Activated T-cell treated with anti-CD3 and anti-CD28 coated beads, Interleukin-2, amount 50 U/mL, for 4 hours (primary cell): Measurements from ENCODE around the gene SIGLEC9. TPM values are rescaled to one million over a fixed set of nuclear protein-coding genes. Genes with fewer than 3 reads are reported as not detected.

Experiments
- ATAC-seq, 2 donors: fragments of 200-7000 bp; cut with Tn5 transposase; one replicate each; pipeline ENCODE4 v1.10.0; 2021
- DNase-seq: peaks from one replicate; pipeline ENCODE4 v3.0.0-alpha.2; 2020
- H3K27me3 Mint-ChIP-seq: one replicate; pipeline ENCODE4 v1.8.0; 2021; ENCODE audit warnings: low read depth, mixed read lengths
- H3K36me3 Mint-ChIP-seq: one replicate; pipeline ENCODE4 v1.8.0; 2022; ENCODE audit warnings: mixed read lengths; ENCODE audit not compliant: insufficient read depth
- H3K4me1 Mint-ChIP-seq: one replicate; pipeline ENCODE4 v1.8.0; 2021; ENCODE audit warnings: low read depth, mixed read lengths
- H3K4me3 Mint-ChIP-seq: one replicate; pipeline ENCODE4 v1.8.0; 2021; ENCODE audit warnings: mild to moderate bottlenecking, moderate library complexity, mixed read lengths
- H3K9me3 Mint-ChIP-seq: one replicate; pipeline ENCODE4 v1.8.0; 2021; ENCODE audit warnings: mixed read lengths
- total RNA-seq, 3 donors: library from RNA; stranded (reverse); gene quantifications; one replicate each; pipeline ENCODE4 v1.2.1, GENCODE V29; 2021

SIGLEC9 gene
- total RNA-seq, 3 donors from 2014 or later: 0.22 to 0.43 (median 0.37) TPM

DNA sequence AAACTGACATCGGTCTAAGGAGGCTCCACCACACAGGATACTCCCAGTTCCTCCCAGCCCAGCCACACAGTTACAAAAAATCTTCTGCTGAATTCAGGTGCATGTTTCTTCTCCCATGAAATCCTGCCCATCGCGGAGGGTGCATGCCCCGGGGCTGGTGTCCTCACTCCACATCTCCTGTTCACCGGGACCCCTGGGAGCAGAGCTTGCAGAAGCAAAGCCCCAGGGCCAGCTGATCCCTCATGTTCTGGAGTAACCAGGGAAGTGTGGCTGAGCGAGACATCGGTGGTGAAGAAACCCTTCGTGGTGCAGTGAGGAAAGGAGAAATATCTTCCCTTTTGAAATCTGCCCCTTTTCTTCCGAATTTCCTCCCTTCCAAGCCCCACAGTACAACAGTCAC lies 904 bp upstream of the SIGLEC9 start:
- no peaks in the 10 kb centered on the region for H3K27me3 Mint-ChIP-seq
- H3K4me3 Mint-ChIP-seq: peak overlapping the region; percentile 49
- no peaks in the 10 kb centered on the region for H3K36me3 Mint-ChIP-seq
- no peaks in the 10 kb centered on the region for H3K9me3 Mint-ChIP-seq
- ATAC-seq (no peak), DNase-seq (no peak)
- peaks cover 75% of the 10 kb centered on the region for H3K4me1 Mint-ChIP-seq

DNA sequence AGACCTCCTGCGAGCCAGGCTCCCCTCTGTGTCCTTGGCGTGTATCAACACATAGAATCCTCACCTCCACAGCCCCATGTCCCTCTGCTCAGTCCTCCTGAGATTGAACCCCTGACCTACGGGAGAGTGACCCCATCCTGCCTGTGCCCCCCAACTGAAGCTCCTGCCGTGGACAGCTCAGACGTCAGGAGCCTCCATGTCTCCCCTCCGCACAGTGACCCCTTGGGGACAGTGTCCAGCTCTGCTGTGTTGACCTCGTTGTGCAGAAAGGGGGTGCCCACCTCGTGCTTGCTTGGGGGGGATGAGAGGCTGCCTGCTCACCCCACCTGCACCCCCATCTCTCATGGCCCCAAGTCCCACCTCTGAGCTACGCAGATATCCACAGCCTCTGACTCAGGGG lies 490 bp upstream of the SIGLEC9 start:
- H3K9me3 Mint-ChIP-seq: no peaks in the 10 kb centered on the region
- ATAC-seq: no peak
- H3K4me3 Mint-ChIP-seq: peak overlapping the region; percentile 49
- H3K4me1 Mint-ChIP-seq: peaks cover 74% of the 10 kb centered on the region
- H3K36me3 Mint-ChIP-seq: no peaks in the 10 kb centered on the region
- no peaks in the 10 kb centered on the region for H3K27me3 Mint-ChIP-seq
- DNase-seq: no peak

DNA sequence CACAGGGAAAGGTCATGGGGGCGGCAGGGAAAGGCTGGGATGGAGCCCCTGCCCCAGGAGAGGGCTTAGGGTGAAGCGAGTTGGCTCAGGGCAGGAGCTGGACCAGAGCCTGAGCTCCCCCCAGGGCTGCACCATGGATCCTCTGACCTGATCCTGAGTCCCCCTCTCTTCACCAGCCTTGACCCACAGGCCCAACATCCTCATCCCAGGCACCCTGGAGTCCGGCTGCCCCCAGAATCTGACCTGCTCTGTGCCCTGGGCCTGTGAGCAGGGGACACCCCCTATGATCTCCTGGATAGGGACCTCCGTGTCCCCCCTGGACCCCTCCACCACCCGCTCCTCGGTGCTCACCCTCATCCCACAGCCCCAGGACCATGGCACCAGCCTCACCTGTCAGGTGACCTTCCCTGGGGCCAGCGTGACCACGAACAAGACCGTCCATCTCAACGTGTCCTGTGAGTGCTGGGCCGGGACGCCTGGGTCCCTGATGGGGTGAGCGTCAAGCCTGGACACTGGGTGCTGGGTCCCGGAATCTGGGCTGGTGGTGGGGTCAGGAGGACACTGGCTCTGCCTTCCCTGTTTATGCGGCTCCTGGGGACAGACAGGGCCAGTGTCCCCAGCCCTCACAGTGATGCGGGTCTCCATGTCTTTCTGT lies 842 bp downstream of the SIGLEC9 start:
- peaks cover 85% of the 10 kb centered on the region for H3K4me1 Mint-ChIP-seq
- DNase-seq (no peak), ATAC-seq (no peak)
- H3K4me3 Mint-ChIP-seq: peak overlapping the region; percentile 54
- H3K9me3 Mint-ChIP-seq: no peaks in the 10 kb centered on the region
- H3K36me3 Mint-ChIP-seq: no peaks in the 10 kb centered on the region
- H3K27me3 Mint-ChIP-seq: peaks cover under 1% of the 10 kb centered on the region

DNA sequence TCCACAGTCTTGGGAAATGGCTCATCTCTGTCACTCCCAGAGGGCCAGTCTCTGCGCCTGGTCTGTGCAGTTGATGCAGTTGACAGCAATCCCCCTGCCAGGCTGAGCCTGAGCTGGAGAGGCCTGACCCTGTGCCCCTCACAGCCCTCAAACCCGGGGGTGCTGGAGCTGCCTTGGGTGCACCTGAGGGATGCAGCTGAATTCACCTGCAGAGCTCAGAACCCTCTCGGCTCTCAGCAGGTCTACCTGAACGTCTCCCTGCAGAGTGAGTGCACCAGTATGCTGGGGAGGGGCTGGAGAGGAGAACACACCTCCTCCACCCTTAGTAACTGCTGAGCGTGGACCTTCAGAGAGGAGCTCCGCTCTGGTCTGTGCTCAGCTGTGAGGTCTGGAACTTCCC lies 2.3 kb downstream of the SIGLEC9 start:
- ATAC-seq (no peak), DNase-seq (no peak)
- Mint-ChIP-seq H3K27me3 (peaks cover 4% of the 10 kb centered on the region), H3K36me3 (no peaks in the 10 kb centered on the region), H3K4me1 (peaks cover 87% of the 10 kb centered on the region), H3K9me3 (no peaks in the 10 kb centered on the region), H3K4me3 (peak overlapping the region; percentile 11)

DNA sequence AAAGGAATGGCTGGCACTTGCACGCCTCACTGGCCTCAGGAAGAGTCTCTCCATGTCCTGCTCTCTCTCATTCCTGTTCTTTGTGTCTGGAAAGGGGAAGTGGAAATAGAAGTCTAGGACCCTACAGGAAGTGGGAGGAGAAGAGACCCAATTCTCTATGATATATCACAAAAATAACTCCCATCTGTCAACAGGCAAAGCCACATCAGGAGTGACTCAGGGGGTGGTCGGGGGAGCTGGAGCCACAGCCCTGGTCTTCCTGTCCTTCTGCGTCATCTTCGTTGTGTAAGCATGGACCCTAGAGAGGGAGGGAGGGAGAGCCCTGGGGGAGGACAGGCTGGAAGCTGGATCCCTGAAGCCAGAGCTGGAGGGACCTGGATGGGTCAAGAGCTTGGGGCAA lies 3.0 kb downstream of the SIGLEC9 start:
- no peak for DNase-seq
- ATAC-seq: peak; percentile 26 to 28
- H3K9me3 Mint-ChIP-seq: no peaks in the 10 kb centered on the region
- peaks cover 4% of the 10 kb centered on the region for H3K27me3 Mint-ChIP-seq
- H3K4me1 Mint-ChIP-seq: peaks cover 86% of the 10 kb centered on the region
- no peak overlapping the region for H3K4me3 Mint-ChIP-seq
- H3K36me3 Mint-ChIP-seq: no peaks in the 10 kb centered on the region

DNA sequence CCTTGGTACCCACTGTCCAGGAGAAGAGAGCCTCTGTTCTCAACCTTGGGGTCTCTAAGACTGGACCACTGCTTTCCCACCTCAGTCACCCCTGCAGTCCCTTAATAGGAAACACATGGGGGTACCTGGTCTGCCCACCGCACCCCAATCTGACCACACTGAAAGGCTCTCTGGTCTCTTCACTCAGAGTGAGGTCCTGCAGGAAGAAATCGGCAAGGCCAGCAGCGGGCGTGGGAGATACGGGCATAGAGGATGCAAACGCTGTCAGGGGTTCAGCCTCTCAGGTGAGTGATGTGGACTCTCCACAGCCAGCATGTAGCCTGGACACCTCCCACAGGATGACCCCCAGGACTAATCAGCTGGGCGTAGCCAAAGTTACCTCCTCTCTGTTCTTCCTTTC lies 3.5 kb downstream of the SIGLEC9 start:
- peaks cover 82% of the 10 kb centered on the region for H3K4me1 Mint-ChIP-seq
- no peak for DNase-seq

DNA sequence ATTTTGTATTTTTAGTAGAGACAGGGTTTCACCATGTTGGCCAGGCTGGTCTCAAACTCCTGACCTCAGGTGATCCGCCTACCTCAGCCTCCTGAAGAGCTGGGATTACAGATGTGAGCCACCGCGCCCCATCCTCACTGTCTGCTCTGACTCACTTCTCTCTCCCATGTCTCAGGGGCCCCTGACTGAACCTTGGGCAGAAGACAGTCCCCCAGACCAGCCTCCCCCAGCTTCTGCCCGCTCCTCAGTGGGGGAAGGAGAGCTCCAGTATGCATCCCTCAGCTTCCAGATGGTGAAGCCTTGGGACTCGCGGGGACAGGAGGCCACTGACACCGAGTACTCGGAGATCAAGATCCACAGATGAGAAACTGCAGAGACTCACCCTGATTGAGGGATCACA lies 5.0 kb downstream of the SIGLEC9 start:
- DNase-seq: no peak
- Mint-ChIP-seq H3K4me1 (peaks cover 67% of the 10 kb centered on the region), H3K27me3 (peaks cover 4% of the 10 kb centered on the region), H3K36me3 (no peaks in the 10 kb centered on the region), H3K9me3 (no peaks in the 10 kb centered on the region), H3K4me3 (no peak overlapping the region)
- ATAC-seq: no peak

More for the DNA sequence above, 3.5 kb downstream of the SIGLEC9 start:
- H3K9me3 Mint-ChIP-seq: no peaks in the 10 kb centered on the region
- H3K4me3 Mint-ChIP-seq: peak overlapping the region; percentile 37
- H3K36me3 Mint-ChIP-seq: no peaks in the 10 kb centered on the region
- ATAC-seq: no peak
- peaks cover 4% of the 10 kb centered on the region for H3K27me3 Mint-ChIP-seq

DNA sequence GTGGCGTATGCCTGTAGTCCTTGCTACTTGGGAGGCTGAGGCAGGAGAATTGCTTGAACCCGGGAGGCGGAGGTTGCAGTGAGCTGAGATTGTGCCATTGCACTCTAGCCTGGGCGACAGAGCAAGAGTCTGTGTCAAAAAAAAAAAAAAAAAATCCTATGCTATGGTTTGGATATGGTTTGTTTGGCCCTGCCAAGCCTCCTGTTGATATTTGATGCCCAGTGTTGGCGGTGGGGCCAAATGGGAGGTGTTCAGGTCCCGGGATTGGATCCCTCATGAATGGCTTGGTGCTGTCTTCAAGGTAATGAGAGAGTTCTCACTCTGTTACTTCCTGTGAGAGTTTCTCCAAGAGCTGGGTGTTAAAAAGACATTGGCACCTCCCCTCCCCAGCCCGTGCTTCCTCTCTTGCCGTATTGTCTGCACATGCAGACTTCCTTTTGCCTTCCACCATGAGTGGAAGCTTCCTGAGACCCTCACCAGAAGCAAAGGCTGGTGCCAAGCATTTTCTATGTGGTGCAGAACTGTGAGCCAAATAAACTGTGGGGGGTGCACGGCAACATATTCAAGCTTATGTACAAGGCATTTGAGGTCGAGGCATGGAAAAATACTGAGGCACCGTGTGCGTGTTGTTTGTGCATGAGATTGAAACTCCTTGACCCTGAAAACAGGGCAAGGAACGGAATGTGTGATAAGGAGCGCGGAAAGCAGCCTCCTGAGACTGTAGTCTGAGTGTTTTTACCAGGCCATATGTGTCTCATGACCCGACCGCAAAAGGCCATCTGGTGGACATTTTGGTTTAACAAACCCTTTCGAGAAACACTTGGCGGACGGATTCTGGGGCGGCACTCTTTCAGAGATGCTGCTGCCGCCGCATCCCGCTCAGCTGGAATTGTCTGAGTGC lies 7.3 kb downstream of the SIGLEC9 start:
- Mint-ChIP-seq H3K36me3 (no peaks in the 10 kb centered on the region), H3K9me3 (no peaks in the 10 kb centered on the region), H3K4me3 (peak overlapping the region; percentile 59), H3K4me1 (peaks cover 60% of the 10 kb centered on the region), H3K27me3 (peaks cover 4% of the 10 kb centered on the region)
- ATAC-seq (peak; percentile 42 to 47), DNase-seq (no peak)

DNA sequence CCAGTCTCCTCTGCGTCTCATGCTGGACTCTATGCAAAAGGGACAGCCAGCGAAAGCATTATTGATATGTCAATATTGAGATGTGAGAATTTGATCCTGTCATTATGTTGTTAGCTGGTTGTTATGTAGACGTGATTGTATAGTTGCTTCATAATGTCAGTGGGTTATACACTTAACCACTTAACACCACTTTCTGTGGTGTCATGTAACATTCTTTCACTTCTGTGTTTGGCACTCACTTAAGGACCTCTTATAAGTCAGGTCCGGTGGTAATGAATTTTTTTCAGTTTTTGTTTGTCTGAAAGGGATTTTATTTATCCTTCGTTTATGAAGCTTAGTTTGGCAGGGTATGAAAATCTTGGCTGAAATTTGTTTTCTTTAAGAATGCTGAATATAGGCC lies 10.3 kb downstream of the SIGLEC9 start:
- H3K9me3 Mint-ChIP-seq: no peaks in the 10 kb centered on the region
- peaks cover 47% of the 10 kb centered on the region for H3K4me1 Mint-ChIP-seq
- no peaks in the 10 kb centered on the region for H3K36me3 Mint-ChIP-seq
- no peak overlapping the region for H3K4me3 Mint-ChIP-seq
- peaks cover 4% of the 10 kb centered on the region for H3K27me3 Mint-ChIP-seq
- no peak for ATAC-seq
- no peak for DNase-seq

DNA sequence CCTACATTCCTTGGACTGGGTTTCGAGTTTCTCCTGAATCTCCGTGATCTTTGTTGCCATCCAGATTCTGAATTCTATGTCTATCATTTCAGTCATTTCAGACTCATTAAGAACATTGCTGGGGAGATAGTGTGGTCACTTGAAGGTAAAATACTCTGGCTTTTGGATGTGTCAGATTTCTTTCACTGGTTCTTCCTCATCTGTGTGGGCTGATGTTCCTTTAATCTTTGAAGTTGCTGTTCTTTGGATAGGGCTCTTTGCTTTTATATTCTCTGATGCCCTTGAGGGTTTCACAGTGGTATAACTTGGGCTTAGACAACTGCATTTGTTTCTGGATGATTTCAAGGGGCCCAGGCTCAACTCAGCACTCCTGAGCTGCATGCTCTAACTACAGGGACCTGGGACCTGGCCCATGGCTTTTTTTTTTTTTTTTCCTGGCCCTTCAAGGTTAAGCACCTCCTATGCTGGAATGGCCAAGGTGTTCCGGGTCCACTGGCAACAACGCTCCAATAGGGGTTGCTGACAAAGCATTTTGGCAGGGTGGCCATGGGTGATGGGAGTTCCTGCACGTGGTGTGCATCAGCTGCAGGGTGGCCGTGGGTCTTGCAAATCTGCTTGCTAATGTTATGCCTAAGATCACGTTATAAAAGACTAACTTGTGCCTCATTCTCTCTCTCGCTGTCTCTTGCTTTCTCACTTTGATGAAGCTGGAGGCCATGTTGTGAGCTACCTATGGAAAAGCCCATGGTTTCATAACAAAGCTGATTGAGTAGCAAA lies 11.5 kb downstream of the SIGLEC9 start:
- H3K4me3 Mint-ChIP-seq: no peak overlapping the region
- DNase-seq (no peak), ATAC-seq (no peak)
- H3K4me1 Mint-ChIP-seq: peaks cover 36% of the 10 kb centered on the region
- H3K36me3 Mint-ChIP-seq: no peaks in the 10 kb centered on the region
- H3K27me3 Mint-ChIP-seq: peaks cover 5% of the 10 kb centered on the region
- H3K9me3 Mint-ChIP-seq: no peaks in the 10 kb centered on the region

DNA sequence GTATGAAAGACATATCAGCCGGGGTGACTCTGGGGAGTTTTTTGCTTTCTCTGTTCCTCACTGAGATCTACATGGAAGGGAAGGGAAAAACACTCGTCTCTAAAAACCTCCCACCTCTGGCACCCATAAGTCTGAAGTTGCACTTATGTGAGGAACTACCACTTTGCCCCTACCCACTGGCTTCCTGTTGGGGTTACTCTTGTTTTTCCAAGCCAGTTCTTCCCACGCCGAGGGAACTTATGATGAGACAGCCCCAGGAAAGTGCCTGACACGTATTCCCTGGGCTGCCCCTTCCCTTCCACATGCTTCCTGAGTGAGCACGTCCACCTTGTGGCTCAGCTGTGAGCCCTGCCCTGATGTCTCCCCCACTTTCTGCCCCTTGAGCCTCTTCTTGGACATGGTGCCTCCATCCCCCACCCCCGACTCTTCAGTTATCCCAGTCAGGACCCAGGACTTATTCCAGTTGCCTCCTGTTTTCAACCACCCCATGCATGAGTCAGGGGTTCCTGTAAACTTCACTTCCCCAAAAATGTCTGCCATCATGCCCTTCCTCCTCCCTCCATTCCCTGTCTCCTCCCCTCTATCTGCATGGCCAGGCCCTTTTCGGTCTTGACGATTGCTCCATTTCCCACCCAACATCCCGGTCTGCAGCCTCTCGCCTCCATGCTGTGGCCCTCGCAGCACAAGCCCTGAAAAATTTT lies 12.3 kb downstream of the SIGLEC9 start:
- no peak for ATAC-seq
- DNase-seq: no peak
- Mint-ChIP-seq H3K9me3 (no peaks in the 10 kb centered on the region), H3K36me3 (no peaks in the 10 kb centered on the region), H3K27me3 (peaks cover 5% of the 10 kb centered on the region), H3K4me1 (peaks cover 30% of the 10 kb centered on the region), H3K4me3 (no peak overlapping the region)

DNA sequence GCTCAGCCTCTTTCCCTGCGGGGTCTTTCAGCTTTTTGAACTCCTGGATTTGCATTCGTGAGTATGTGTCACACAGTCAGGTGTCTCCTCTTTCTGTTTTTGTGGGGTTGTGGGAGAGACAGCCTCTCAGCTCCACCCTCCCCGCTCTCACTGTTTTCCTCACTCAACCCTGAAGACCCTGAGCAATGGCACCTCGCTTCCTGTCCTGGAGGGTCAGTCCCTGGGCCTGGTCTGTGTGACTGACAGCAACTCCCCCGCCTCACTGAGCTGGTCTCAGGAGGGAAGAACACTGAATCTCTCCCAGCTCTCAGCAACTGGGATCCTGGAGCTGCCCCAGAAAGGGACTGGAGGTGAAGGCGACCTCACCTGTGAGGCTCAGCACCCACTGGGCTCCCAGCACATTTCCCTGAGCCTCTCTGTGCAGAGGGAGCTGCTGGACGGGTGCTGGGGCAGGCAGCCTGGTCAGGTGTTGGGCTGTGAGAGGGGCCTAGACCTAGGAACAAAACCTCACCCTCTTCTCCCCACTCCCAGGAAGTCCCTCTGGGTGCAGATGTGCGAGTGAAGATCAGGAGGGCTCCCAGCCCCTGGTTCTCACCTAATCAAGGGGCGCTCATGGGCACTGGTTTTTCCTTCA lies 13.2 kb downstream of the SIGLEC9 start:
- no peaks in the 10 kb centered on the region for H3K36me3 Mint-ChIP-seq
- peaks cover 5% of the 10 kb centered on the region for H3K27me3 Mint-ChIP-seq
- ATAC-seq (no peak), DNase-seq (no peak)
- H3K9me3 Mint-ChIP-seq: no peaks in the 10 kb centered on the region
- H3K4me1 Mint-ChIP-seq: peaks cover 23% of the 10 kb centered on the region
- H3K4me3 Mint-ChIP-seq: no peak overlapping the region

DNA sequence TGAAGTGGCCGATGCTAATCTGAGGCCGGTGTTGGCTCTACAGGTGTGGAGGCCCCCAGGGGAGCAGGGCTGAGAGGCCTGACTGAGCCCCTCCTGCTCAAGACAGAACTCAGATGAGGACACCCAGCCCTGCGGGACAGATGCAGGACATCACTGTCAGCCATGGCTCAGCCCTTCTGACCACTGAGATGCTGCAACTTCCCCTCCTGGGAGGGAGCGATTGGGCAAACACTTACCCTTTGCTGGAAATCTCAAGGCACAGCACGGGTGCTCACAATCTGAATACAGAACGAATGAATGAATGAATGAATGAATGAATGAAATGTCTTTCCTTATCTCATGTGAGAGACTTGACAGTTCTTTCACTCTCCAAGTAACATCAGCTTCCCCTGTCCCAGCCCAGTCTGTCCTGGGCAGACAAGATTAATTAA lies 13.9 kb downstream of the SIGLEC9 start:
- H3K27me3 Mint-ChIP-seq: peaks cover 5% of the 10 kb centered on the region
- no peaks in the 10 kb centered on the region for H3K9me3 Mint-ChIP-seq
- DNase-seq: no peak
- no peak for ATAC-seq
- H3K4me3 Mint-ChIP-seq: no peak overlapping the region
- no peaks in the 10 kb centered on the region for H3K36me3 Mint-ChIP-seq
- peaks cover 23% of the 10 kb centered on the region for H3K4me1 Mint-ChIP-seq
